Upper lobe of left lung (tissue), 6 donors: Measurements from ENCODE around the gene LRRC42. TPM values are rescaled to one million over a fixed set of nuclear protein-coding genes. Genes with fewer than 3 reads are reported as not detected.

Source experiments
- ATAC-seq, 2 donors: fragments of 200-7000 bp; cut with Tn5 transposase; one replicate each; pipeline ENCODE4 v1.9.1; 2022; ENCODE audit warnings: mild to moderate bottlenecking in 2 of 2, moderate library complexity in 2 of 2; ENCODE audit not compliant: low FRiP score in 2 of 2
- DNase-seq, 2 donors: peaks; one replicate each; pipeline ENCODE4 v3.0.0-alpha.2; 2019 to 2020
- H3K27ac ChIP-seq, 4 donors: fragments of 200-600 bp; sonication (generic); one replicate each; pipeline ENCODE4 v1.5.1; 2016 to 2019
- H3K27me3 ChIP-seq, 4 donors: fragments of 200-600 bp; sonication (generic); one replicate each; pipeline ENCODE4 v1.5.1; 2017 to 2019
- H3K36me3 ChIP-seq, 4 donors: fragments of 200-600 bp; sonication (generic); one replicate each; pipeline ENCODE4 v1.5.1; 2016 to 2019
- H3K4me1 ChIP-seq, 4 donors: fragments of 200-600 bp; sonication (generic); one replicate each; pipeline ENCODE4 v1.5.1; 2018 to 2019
- H3K4me3 ChIP-seq, 4 donors: fragments of 200-600 bp; sonication (generic); one replicate each; pipeline ENCODE4 v1.5.1; 2017 to 2019; ENCODE audit warnings: mild to moderate bottlenecking in 2 of 4, moderate library complexity in 1 of 4
- H3K9me3 ChIP-seq, 4 donors: fragments of 200-600 bp; sonication (generic); one replicate each; pipeline ENCODE4 v1.5.1; 2018 to 2019
- EP300 ChIP-seq, 4 donors: sonication (generic); formaldehyde crosslinking; IDR thresholded peaks; one replicate each; pipeline ENCODE4 v1.5.1; 2017; ENCODE audit warnings: antibody characterized with exemption in 4 of 4, control low read depth in 2 of 4
- POLR2A ChIP-seq, 4 donors: fragments of 450-650 bp; IDR thresholded peaks; one replicate each; pipeline ENCODE4 v1.5.1; 2016 to 2017; ENCODE audit warnings: antibody characterized with exemption in 4 of 4, mild to moderate bottlenecking in 2 of 4
- POLR2AphosphoS5 ChIP-seq, 2 donors: sonication (generic); formaldehyde crosslinking; IDR thresholded peaks; one replicate each; pipeline ENCODE4 v1.5.1; 2017; ENCODE audit warnings: antibody characterized with exemption in 2 of 2
- WGBS, 2 donors: methylation state at CpG; one replicate each; pipeline ENCODE4 v1.1.5; 2017 to 2018; 5-methylcytosine and 5-hydroxymethylcytosine counted together
- total RNA-seq, 6 donors: library from RNA; depleted of rRNA in 4 of 6; stranded (reverse); fragments of >200 nt in 4 of 6; gene quantifications; one replicate each; pipeline versions ENCODE4 v1.1.0 to v1.2.1, GENCODE V29; 2016 to 2021
- TF ChIP-seq, protein P1 (sequence below), 6 experiments: fragments of 450-650 bp in 4 of 6; fragments of 200-600 bp in 2 of 6; sonication (generic) in 2 of 6; IDR thresholded peaks; one replicate each; pipeline ENCODE4 v1.5.1; 2016 to 2019; ENCODE audit warnings: antibody characterized with exemption in 6 of 6
- donor health status: DM: no; HTN: no; CAD: no; lungs with moderate emphysema.
- donor health status: DM: no; HTN: yes; CAD: no; lungs with severe emphysema.

LRRC42 gene
- total RNA-seq, 6 donors from 2014 or later, result 13.2 to 26.6 (median 17.6) TPM

DNA sequence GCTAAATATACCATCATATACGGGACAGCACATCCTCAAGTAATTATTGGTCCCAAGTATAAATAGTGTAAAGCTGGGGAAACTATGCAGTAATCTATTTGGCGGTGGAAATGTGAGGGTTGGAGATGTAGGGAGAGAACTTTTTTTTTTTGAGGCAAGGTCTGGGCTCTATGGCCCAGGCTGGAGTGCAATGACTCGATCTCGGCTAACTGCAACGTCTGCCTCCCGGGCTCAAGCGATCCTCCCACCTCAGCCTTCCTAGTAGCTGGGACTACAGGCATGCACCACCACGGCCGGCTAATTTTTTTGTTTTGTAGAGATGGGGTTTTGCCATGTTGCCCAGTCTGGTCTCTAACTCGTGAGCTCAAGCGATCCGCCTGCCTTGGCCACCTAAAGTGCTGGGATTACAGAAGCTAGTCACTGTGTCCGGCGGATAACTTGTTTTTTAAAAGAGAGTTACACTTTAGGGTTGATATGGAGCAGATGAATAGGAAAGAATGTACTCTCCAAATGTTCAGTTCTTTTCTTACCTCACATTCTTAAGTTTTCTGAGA, 2.6 kb upstream of the LRRC42 start:
- H3K27me3 ChIP-seq, result no peaks in the 10 kb centered on the region
- no peak overlapping the region for H3K4me3 ChIP-seq
- H3K9me3 ChIP-seq, result no peaks in the 10 kb centered on the region
- DNase-seq, result no peak
- no peak for ATAC-seq
- peaks cover 14 to 41% (median 24%) of the 10 kb centered on the region in 4 donors for H3K4me1 ChIP-seq
- 95 to 96% methylated on average over 14 of the region's 14 CpGs for WGBS, 2 donors
- TF ChIP-seq, protein P1, sequence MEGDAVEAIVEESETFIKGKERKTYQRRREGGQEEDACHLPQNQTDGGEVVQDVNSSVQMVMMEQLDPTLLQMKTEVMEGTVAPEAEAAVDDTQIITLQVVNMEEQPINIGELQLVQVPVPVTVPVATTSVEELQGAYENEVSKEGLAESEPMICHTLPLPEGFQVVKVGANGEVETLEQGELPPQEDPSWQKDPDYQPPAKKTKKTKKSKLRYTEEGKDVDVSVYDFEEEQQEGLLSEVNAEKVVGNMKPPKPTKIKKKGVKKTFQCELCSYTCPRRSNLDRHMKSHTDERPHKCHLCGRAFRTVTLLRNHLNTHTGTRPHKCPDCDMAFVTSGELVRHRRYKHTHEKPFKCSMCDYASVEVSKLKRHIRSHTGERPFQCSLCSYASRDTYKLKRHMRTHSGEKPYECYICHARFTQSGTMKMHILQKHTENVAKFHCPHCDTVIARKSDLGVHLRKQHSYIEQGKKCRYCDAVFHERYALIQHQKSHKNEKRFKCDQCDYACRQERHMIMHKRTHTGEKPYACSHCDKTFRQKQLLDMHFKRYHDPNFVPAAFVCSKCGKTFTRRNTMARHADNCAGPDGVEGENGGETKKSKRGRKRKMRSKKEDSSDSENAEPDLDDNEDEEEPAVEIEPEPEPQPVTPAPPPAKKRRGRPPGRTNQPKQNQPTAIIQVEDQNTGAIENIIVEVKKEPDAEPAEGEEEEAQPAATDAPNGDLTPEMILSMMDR (IDR thresholded peaks at IDR 0.05), result no peak
- TF ChIP-seq EP300 (IDR thresholded peaks at IDR 0.05) (no peak), POLR2A (IDR thresholded peaks at IDR 0.05) (no peak), POLR2AphosphoS5 (IDR thresholded peaks at IDR 0.05) (no peak)
- no peak overlapping the region for H3K27ac ChIP-seq
- H3K36me3 ChIP-seq, result no peaks in the 10 kb centered on the region

DNA sequence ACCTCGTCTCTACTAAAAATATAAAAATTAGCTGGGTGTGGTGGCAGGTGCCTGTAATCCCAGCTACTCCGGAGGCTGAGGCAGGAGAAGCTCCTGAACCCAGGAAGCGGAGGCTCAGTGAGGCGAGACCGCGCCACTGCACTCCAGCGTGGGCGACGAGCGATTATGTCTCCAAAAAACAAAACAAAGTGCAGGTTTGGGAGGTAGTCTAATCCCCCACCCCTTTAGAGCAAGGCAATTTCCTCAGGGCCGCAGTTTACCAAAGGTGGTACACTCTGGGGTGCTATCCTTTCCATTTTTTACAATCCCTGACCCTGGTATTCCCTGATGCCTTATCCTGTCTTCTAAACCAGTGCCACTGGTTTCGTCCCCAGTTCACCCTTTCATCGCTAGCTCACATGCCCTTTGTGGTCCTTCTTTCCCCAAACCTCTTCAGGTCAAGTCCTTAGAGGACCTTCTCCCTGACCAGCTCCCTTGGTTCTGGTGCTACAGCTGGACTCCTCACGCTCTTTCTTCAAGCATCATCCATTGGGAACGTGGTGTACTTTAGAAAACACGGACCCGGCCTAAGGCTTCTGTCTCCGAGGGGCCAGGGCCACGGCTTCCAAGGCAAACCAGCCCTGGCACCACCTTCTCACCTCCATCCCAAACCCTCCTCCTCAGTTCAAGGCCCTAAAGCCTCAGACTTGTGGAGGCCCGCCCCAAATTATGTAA, 1.5 kb upstream of the LRRC42 start:
- Histone ChIP-seq H3K27ac (peak overlapping the region; percentile 85 to 96 (median 93)), H3K4me1 (peaks cover 14 to 41% (median 24%) of the 10 kb centered on the region in 4 donors), H3K27me3 (no peaks in the 10 kb centered on the region), H3K36me3 (no peaks in the 10 kb centered on the region), H3K9me3 (no peaks in the 10 kb centered on the region), H3K4me3 (peak overlapping the region; percentile 66 to 93 (median 90))
- 62 to 65% methylated on average over 20 of the region's 20 CpGs for WGBS, 2 donors
- TF ChIP-seq EP300 (IDR thresholded peaks at IDR 0.05) (no peak), POLR2AphosphoS5 (IDR thresholded peaks at IDR 0.05) (no peak), POLR2A (IDR thresholded peaks at IDR 0.05) (no peak)
- TF ChIP-seq, protein P1 (IDR thresholded peaks at IDR 0.05), result no peak
- ATAC-seq (no peak), DNase-seq (peak in 1 of 2 donors; percentile 59)

DNA sequence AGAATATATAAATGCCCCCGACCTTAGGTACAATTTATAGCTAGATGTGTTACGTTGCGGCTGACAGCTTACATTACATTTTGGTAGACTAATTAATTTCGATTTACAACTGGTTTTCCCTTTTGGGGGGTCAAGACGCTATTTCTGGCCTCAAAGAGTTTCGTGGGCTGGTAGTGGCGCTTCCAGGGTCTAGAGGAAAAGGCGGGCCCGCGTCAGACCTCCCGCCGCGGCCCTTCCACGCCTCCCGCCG, 1.0 kb upstream of the LRRC42 start:
- TF ChIP-seq EP300 (IDR thresholded peaks at IDR 0.05) (no peak), POLR2AphosphoS5 (IDR thresholded peaks at IDR 0.05) (no peak), POLR2A (IDR thresholded peaks at IDR 0.05) (no peak)
- TF ChIP-seq, protein P1 (IDR thresholded peaks at IDR 0.05), result no peak
- Histone ChIP-seq H3K9me3 (no peaks in the 10 kb centered on the region), H3K4me3 (peak overlapping the region; percentile 66 to 93 (median 90)), H3K36me3 (no peaks in the 10 kb centered on the region), H3K27me3 (no peaks in the 10 kb centered on the region), H3K4me1 (peaks cover 14 to 41% (median 24%) of the 10 kb centered on the region in 4 donors), H3K27ac (peak overlapping the region; percentile 85 to 96 (median 93))
- WGBS, 2 donors, result 0% methylated on average over 16 of the region's 16 CpGs
- DNase-seq, result no peak
- ATAC-seq, result peak in 1 of 2 donors; percentile 52

DNA sequence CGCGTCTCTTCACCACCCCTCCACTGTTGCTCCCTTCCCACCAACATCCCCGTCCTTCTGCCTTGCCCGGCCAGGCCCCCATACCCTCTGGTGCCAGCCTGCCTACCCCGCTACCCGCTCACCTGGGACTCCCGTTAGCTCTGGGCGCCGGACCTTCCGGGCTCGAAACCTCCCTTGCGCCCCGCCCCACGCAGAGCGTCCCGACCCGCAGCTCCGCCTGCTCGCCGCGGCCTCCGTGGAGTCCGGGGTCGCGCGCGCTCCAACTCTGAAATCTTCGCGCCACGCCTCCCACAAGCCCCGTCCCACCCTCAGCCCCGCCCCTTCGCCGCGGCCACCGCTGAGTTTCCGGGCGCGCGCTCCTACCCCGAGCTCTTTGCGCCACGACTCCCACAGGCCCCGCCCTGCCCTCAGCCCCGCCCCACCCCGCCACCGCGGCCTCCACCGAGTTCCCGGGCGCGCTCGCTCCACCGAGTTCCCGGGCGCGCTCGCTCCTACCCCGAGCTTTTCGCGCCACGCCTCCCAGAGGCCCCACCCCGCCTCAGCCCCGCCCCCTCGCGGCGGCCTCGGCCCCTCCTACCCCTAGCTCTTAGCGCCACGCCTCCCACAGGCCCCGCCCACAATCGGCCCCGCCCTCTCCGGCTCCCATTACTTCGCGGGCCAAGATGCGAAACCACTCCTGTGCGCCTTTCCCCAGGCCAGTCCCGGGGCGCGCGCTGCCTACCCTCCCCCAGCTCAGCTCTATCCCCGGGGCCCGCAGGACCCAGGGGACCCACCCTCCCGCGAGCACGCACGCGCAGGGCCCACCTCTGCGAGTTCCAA, 508 bp upstream of the LRRC42 start, which contains the start of gene IFT25:
TSS of gene IFT25 (minus strand) at position 267 of the 819 bp plus-strand sequence. CDS start 5,617 bp downstream, outside the sequence.
- H3K4me3 ChIP-seq, result peak within 1 kb of the TSS; percentile 66 to 93 (median 90)
- peaks cover 14 to 37% (median 24%) of the 10 kb centered on the region in 4 donors for H3K4me1 ChIP-seq
- H3K36me3 ChIP-seq, result no peaks in the 10 kb centered on the region
- DNase-seq (peak; percentile 98 to 100), ATAC-seq (peak; percentile 97 to 99)
- TF ChIP-seq, protein P1 (IDR thresholded peaks at IDR 0.05), result peak in 1 of 6 experiments; percentile 3
- TF ChIP-seq POLR2A (IDR thresholded peaks at IDR 0.05) (peak in 2 of 4 donors; percentile 63 to 80), POLR2AphosphoS5 (IDR thresholded peaks at IDR 0.05) (peak; percentile 74 to 88), EP300 (IDR thresholded peaks at IDR 0.05) (no peak)
- WGBS, 2 donors, result 0 to 1% methylated on average over 2 to 53 of the region's 90 CpGs
- no peaks in the 10 kb centered on the region for H3K27me3 ChIP-seq
- peak within 1 kb of the TSS; percentile 85 to 96 (median 93) for H3K27ac ChIP-seq
- no peaks in the 10 kb centered on the region for H3K9me3 ChIP-seq
